ELR (cell line): ENCODE data around the gene PEX12.
"Not testable (repeated sequence)": the region's sequence is repeated elsewhere in the genome, so short reads cannot be mapped to it uniquely, and the experiment has no call there.

Experiments used
- DNase-seq: peaks from one replicate; pipeline ENCODE4 v3.0.0-alpha.2; 2015; ENCODE audit warnings: low read depth

Gene PEX12

DNA sequence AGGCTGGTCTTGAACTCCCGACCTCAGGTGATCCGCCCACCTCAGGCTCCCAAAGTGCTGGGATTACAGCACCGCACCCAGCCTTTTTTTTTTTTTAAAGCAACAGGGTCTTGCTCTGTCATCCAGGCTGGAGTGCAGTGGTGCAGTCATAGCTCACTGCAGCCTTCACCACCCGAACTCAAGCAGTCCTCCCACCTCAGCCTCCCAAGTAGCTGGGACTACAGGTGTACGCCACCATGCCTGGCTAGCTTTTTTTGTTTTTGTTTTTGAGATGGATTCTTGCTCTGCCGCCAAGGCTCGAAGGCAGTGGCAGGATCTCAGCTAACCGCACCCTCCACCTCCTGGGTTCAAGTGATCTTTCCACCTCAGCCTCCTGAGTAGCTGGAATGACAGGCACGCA is 43.0 kb downstream of the PEX12 start:
- DNase-seq = not testable (repeated sequence)

DNA sequence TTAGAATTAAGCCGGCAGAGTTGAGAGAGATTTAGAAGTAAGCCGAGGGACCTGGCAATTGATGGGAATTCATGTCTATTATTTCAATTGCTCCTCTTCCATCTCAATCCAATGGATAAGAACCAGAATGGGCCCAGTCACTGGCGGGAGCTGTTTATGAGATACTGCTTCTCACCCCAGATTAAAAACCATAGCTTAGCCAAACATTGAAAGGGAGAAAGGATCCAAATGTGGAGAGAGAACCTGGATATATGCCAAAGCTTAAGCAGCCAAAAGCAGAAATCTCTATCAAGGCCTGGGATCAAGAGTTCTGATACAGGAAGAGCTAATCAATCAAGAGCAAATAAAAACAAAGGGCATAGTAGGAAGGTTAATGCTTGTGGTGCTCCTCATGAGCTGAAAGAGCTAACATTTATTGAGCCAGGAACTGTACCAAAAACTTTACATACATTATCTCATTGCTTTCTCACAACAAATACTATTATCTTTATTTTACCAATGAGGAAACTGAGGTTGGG is 43.7 kb downstream of the PEX12 start:
- DNase-seq = no peak

DNA sequence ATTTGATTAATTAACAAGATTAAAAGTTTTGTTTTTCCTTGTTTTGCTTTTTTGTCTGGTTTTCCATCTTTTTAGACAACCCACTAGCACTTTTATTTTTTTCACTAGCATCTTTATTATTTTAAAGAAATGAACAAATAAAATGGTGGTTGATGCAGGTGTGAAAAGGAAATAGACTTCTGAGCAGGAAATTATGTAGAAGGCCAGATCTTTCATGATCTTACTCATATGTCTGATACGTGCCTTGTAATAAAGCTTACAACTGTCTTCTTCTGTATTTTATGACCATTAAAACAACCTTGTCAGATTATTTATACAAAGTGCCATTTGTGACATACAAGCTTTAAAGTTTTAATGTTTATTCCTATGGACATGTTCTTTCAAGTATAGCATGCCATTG is 47.2 kb downstream of the PEX12 start:
- no peak for DNase-seq

DNA sequence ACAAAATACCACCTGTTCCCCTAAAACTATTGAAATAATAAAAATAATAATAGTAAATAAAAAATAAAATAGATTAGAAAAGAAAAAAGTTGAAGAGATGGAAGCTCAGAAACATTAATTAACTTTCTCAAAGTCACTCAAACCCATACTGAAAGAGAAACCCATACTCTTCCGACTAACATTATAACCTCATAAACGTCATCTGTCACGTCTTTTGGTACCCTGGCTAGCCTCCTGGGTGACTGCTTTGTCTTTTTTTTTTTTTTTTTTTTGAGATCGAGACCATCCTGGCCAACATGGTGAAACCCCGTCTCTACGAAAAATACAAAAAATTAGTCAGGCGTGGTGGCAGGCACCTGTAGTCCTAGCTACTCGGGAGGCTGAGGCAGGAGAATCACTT is 48.5 kb downstream of the PEX12 start:
- DNase-seq = no peak

DNA sequence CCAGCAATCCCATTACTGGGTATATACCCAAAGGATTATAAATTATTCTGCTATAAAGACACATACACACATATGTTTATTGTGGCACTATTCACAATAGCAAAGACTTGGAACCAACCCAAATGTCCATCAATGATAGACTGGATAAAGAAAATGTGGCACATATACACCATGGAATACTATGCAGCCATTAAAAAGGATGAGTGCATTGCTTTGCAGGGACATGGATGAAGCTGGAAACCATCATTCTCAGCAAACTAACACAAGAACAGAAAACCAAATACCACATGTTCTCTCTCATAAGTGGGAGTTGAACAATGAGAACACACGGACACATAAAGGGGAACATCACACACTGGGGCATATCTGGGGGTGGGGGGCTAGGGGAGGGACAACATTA is 49.0 kb downstream of the PEX12 start:
- not testable (repeated sequence) for DNase-seq
